ENCODE data around the gene SDSL. TPM values are rescaled to one million over a fixed set of nuclear protein-coding genes. Genes with fewer than 3 reads are reported as not detected.

The SDSL gene
- total and polyA plus RNA-seq, 10 of the 15 experiments (the other 5 are each of a cell fraction or from before 2014, with no cell fraction given), result 0.18 to 4.4 (median 1.0) TPM

- Histone ChIP-seq H4K20me1 (ENCODE audit: control insufficient read depth, insufficient read depth) (no peaks in the 10 kb centered on the region), H3K4me3 (no peak overlapping the region), H3K79me2 (ENCODE audit: control insufficient read depth, insufficient read depth, low read length) (no peaks in the 10 kb centered on the region), H3K36me3 (ENCODE audit: control insufficient read depth in 2 of 2, insufficient read depth in 2 of 2, low read length in 1 of 2) (no peaks in the 10 kb centered on the region), H3K9me3 (replicated peaks; ENCODE audit: control insufficient read depth, insufficient read depth, low read length) (no peaks in the 10 kb centered on the region; the same call in 2 of the 3 replicates), H3K9ac (ENCODE audit: control insufficient read depth, insufficient read depth, low read length) (no peak overlapping the region), H3K4me1 (ENCODE audit: control insufficient read depth, insufficient read depth, low read length) (no peaks in the 10 kb centered on the region), H3K27ac (ENCODE audit: control insufficient read depth, insufficient read depth) (no peak overlapping the region), H3K4me2 (ENCODE audit: control insufficient read depth, insufficient read depth) (no peak overlapping the region), H2AFZ (ENCODE audit: control insufficient read depth, low read depth, low read length) (no peak overlapping the region), H3K27me3 (replicated peaks in 1 of 2; ENCODE audit: control insufficient read depth in 2 of 2, insufficient read depth in 2 of 2, low read length in 1 of 2) (peaks cover 13 to 24% of the 10 kb centered on the region in 2 experiments)
- ATAC-seq (no peak), FAIRE-seq (no peak), DNase-seq (ENCODE audit: low read depth, low spot score) (no peak)
- TF ChIP-seq SMAD1 (IDR thresholded peaks at IDR 0.05; ENCODE audit: low read depth, partially characterized antibody) (no peak), MEF2B (IDR thresholded peaks at IDR 0.05; ENCODE audit: partially characterized antibody, poor library complexity, severe bottlenecking) (no peak), MXI1 (IDR thresholded peaks at IDR 0.05; ENCODE audit: low read depth, low read length) (no peak), GABPA (IDR thresholded peaks at IDR 0.05; ENCODE audit: low read depth) (no peak), EP300 (IDR thresholded peaks at IDR 0.05; ENCODE audit: borderline replicate concordance in 1 of 2, control insufficient read depth in 1 of 2, low read depth in 2 of 2, low read length in 2 of 2) (no peak), PBX3 (IDR thresholded peaks at IDR 0.05; ENCODE audit: insufficient replicate concordance, low read depth, low read length) (no peak), MTA2 (IDR thresholded peaks at IDR 0.05; ENCODE audit: low read depth) (no peak), ZNF622 (IDR thresholded peaks at IDR 0.05) (no peak), ASH2L (IDR thresholded peaks at IDR 0.05; ENCODE audit: borderline replicate concordance, low read depth) (no peak), SRF (IDR thresholded peaks at IDR 0.05; ENCODE audit: low read depth in 2 of 2, low read length in 2 of 2) (no peak), SPI1 (IDR thresholded peaks at IDR 0.05; ENCODE audit: borderline replicate concordance, insufficient read depth, low read depth, low read length) (no peak), ZNF592 (IDR thresholded peaks at IDR 0.05) (no peak), CEBPB (IDR thresholded peaks at IDR 0.05; ENCODE audit: borderline replicate concordance in 1 of 2, low read depth in 2 of 2, low read length in 2 of 2) (no peak)
- RAD21 ChIA-PET (ENCODE audit: unreplicated experiment), result no interaction called here
- POLR2A ChIA-PET, result no interaction called here
- WGBS (ENCODE audit: insufficient coverage, insufficient replicate concordance, low lambda C conversion rate, missing lambda C conversion rate), result 2% methylated on average over 7 of the region's 7 CpGs
- BruUV-seq (replicated peaks), result no TSS peak
- SMC1A ChIA-PET (ENCODE audit: uncharacterized antibody, unreplicated experiment), result no interaction called here
- in situ Hi-C loops (cut with MboI) (no loop called here), intact Hi-C loops (cut with micrococcal nuclease; ENCODE audit: unreplicated experiment) (no loop called here)
- CTCF ChIA-PET, result no interaction called here
Observed at GRCh38 chr12:113477171-113477841, 55.1 kb downstream of the SDSL start.
